Calu3 (cell line): ENCODE results near the gene EXD1. TPM values are rescaled to one million over a fixed set of nuclear protein-coding genes. Genes with fewer than 3 reads are reported as not detected.

ENCODE experiments used
- BruUV-seq: library from RNA; stranded (reverse); fragments of 400-500 nt; replicated peaks from 2 replicates; lab custom pipeline; 2021; lab: Mats Ljungman, UMichigan
- CTCF ChIA-PET: fragments of 300-600 bp; sonication (Branson Sonifier 250); formaldehyde crosslinking; loops from one replicate; lab custom pipeline; 2022; ENCODE audit warnings: antibody characterized with exemption; lab: Charles Lee
- DNase-seq: peaks from one replicate; pipeline ENCODE4 v3.0.0; 2022
- H3K27ac Mint-ChIP-seq: one replicate; pipeline ENCODE4 v1.8.0; 2022; ENCODE audit warnings: mixed read lengths; ENCODE audit not compliant: unreplicated experiment
- H3K27me3 Mint-ChIP-seq: one replicate; pipeline ENCODE4 v1.8.0; 2022; ENCODE audit warnings: mixed read lengths; ENCODE audit not compliant: unreplicated experiment
- H3K36me3 Mint-ChIP-seq: one replicate; pipeline ENCODE4 v1.8.0; 2022; ENCODE audit warnings: mild to moderate bottlenecking, moderate library complexity, mixed read lengths; ENCODE audit not compliant: insufficient read depth, unreplicated experiment
- H3K4me1 Mint-ChIP-seq: one replicate; pipeline ENCODE4 v1.8.0; 2022; ENCODE audit warnings: mild to moderate bottlenecking, low read depth, mixed read lengths; ENCODE audit not compliant: unreplicated experiment
- H3K4me3 Mint-ChIP-seq: one replicate; pipeline ENCODE4 v1.8.0; 2022; ENCODE audit warnings: mild to moderate bottlenecking, low read depth, moderate library complexity, mixed read lengths; ENCODE audit not compliant: unreplicated experiment
- H3K9me3 Mint-ChIP-seq: one replicate; pipeline ENCODE4 v1.8.0; 2022; ENCODE audit warnings: low read depth, mixed read lengths; ENCODE audit not compliant: unreplicated experiment
- intact Hi-C: fragments of 100-400 bp; cut with micrococcal nuclease; formaldehyde crosslinking; loops from one replicate; pipeline ENCODE4 v1.10.0; 2022; ENCODE audit not compliant: unreplicated experiment
- total RNA-seq: library from RNA; stranded (reverse); gene quantifications from 2 replicates; pipeline ENCODE4 v1.2.3, GENCODE V29; 2022
- TF ChIP-seq, protein P1 (sequence below): fragments of 200-600 bp; IDR thresholded peaks from one replicate; pipeline ENCODE4 v1.8.0; 2022; ENCODE audit warnings: antibody characterized with exemption; ENCODE audit not compliant: unreplicated experiment

EXD1 gene
- total RNA-seq, 1 experiment from 2014 or later = not detected

DNA sequence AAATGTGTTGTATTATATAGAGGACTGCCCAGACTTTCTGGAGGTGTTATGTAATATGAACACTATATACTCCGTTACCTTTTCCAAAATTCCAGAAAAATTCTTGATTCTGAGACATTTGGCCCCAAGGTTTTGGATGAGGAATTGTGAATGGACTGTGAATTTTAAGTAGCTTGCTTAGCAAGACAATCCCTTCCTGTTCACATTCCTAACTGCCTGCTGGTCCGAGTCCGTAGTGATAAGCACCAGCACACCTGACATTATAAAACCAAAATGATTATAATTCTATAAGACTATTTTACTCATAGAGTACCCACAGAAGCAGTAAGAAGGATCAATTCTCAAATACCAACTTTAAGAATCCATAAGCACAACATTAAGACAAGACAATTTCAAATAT lies 11.2 kb downstream of the EXD1 start:
- intact Hi-C loops = no loop called here
- TF ChIP-seq, protein P1, sequence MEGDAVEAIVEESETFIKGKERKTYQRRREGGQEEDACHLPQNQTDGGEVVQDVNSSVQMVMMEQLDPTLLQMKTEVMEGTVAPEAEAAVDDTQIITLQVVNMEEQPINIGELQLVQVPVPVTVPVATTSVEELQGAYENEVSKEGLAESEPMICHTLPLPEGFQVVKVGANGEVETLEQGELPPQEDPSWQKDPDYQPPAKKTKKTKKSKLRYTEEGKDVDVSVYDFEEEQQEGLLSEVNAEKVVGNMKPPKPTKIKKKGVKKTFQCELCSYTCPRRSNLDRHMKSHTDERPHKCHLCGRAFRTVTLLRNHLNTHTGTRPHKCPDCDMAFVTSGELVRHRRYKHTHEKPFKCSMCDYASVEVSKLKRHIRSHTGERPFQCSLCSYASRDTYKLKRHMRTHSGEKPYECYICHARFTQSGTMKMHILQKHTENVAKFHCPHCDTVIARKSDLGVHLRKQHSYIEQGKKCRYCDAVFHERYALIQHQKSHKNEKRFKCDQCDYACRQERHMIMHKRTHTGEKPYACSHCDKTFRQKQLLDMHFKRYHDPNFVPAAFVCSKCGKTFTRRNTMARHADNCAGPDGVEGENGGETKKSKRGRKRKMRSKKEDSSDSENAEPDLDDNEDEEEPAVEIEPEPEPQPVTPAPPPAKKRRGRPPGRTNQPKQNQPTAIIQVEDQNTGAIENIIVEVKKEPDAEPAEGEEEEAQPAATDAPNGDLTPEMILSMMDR = no peak
- Mint-ChIP-seq H3K27ac (no peak overlapping the region), H3K27me3 (peaks cover 9% of the 10 kb centered on the region), H3K4me1 (no peaks in the 10 kb centered on the region), H3K9me3 (no peaks in the 10 kb centered on the region), H3K36me3 (no peaks in the 10 kb centered on the region), H3K4me3 (no peak overlapping the region)
- CTCF ChIA-PET = no interaction called here
- no TSS peak for BruUV-seq
- DNase-seq = no peak

DNA sequence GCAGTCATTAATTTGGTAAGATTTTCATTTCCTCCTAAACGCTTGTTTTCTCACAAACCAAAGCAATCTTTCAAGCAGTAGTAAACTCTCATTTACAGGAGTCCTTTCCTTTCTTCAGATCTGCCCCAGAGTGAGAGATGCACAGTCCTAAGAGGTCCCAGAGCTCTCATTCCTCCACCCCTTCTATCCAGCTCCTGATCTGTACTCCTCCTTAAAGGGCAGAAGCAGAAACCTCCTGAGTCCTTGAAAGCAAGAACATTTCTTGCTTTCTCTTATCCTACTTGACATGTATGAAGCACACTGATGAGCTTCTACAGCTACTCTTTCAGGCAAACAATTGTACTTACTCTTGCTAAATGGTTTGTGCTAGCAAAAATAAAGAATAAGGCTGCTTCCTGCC lies 11.7 kb downstream of the EXD1 start:
- TF ChIP-seq, protein P1 = no peak
- H3K4me1 Mint-ChIP-seq = no peaks in the 10 kb centered on the region
- no peak overlapping the region for H3K4me3 Mint-ChIP-seq
- peaks cover 9% of the 10 kb centered on the region for H3K27me3 Mint-ChIP-seq
- H3K9me3 Mint-ChIP-seq = no peaks in the 10 kb centered on the region
- no peak for DNase-seq
- intact Hi-C loops = no loop called here
- BruUV-seq = no TSS peak
- no peaks in the 10 kb centered on the region for H3K36me3 Mint-ChIP-seq
- CTCF ChIA-PET = interaction anchor here (0.5 to 0.7 kb wide), 2 partner anchors 14 to 358 kb away, joined by 5 read pairs; no protein-coding TSS in a partner anchor
- no peak overlapping the region for H3K27ac Mint-ChIP-seq

GRCh38 chr15:41215708-41216107 lies 14.8 kb downstream of the EXD1 start:
- Mint-ChIP-seq H3K9me3 (no peaks in the 10 kb centered on the region), H3K4me1 (no peaks in the 10 kb centered on the region), H3K4me3 (no peak overlapping the region), H3K27me3 (no peaks in the 10 kb centered on the region), H3K36me3 (no peaks in the 10 kb centered on the region), H3K27ac (no peak overlapping the region)
- intact Hi-C loops = no loop called here
- no TSS peak for BruUV-seq
- CTCF ChIA-PET = no interaction called here
- DNase-seq = no peak
- TF ChIP-seq, protein P1 = no peak

DNA sequence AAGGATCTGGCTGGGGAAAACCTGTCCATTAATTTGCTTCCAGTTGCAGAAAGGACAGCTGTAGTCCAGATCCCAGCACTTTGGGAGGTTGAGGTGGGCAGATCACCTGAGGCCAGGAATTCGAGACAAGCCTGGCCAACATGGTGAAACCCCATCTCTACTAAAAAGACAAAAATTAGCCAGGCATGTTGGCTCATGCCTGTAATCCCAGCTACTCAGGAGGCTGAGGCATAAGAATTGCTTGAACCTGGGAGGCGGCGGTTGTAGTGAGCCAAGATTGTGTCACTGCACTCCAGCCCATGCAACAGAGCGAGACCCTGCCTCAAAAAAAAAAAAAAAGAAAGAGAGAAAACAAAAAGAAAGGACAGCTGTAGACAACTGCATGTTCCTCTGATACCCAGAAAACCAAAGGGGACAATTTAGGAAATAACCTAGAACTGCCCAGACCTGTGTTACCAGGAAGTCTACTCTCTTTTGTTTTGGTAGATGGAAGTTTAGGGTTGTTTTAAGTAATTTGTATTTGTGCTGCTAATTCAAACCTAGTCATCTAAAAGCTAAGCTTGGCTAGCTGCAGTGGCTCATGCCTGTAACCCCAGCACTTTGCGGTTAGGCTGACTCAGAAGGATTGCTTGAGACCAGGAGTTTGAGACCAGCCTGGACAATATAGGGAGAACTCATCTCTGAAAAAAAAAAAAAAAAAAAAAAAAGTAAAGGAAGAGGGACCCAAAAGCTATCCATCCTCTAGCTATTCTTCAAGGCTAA lies 22.7 kb downstream of the EXD1 start:
- no TSS peak for BruUV-seq
- Mint-ChIP-seq H3K36me3 (no peaks in the 10 kb centered on the region), H3K9me3 (no peaks in the 10 kb centered on the region), H3K4me3 (no peak overlapping the region), H3K27me3 (no peaks in the 10 kb centered on the region), H3K4me1 (no peaks in the 10 kb centered on the region), H3K27ac (no peak overlapping the region)
- TF ChIP-seq, protein P1 = no peak
- intact Hi-C loops = no loop called here
- CTCF ChIA-PET = no interaction called here
- DNase-seq = no peak
